ENCODE measurements around the gene MGAT5B.

GRCh38 chr17:76946772-76947135, 78.5 kb downstream of the MGAT5B start:
- TF ChIP-seq, protein P1, sequence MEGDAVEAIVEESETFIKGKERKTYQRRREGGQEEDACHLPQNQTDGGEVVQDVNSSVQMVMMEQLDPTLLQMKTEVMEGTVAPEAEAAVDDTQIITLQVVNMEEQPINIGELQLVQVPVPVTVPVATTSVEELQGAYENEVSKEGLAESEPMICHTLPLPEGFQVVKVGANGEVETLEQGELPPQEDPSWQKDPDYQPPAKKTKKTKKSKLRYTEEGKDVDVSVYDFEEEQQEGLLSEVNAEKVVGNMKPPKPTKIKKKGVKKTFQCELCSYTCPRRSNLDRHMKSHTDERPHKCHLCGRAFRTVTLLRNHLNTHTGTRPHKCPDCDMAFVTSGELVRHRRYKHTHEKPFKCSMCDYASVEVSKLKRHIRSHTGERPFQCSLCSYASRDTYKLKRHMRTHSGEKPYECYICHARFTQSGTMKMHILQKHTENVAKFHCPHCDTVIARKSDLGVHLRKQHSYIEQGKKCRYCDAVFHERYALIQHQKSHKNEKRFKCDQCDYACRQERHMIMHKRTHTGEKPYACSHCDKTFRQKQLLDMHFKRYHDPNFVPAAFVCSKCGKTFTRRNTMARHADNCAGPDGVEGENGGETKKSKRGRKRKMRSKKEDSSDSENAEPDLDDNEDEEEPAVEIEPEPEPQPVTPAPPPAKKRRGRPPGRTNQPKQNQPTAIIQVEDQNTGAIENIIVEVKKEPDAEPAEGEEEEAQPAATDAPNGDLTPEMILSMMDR (IDR thresholded peaks at IDR 0.05; ENCODE audit: low read depth, low read length, missing input control) = no peak
- no peak for TF ChIP-seq TAF1 (conservative IDR thresholded peaks at IDR 0.05)
- no peak for TF ChIP-seq ATF3 (IDR thresholded peaks at IDR 0.05)
